Liver (tissue), 3 donors: Measurements from ENCODE around the gene EVC.

Experiments used
- EGR1 ChIP-seq, 2 donors: IDR thresholded peaks; 2 replicates each; pipeline ENCODE4 v1.6.1; 2016 to 2018; ENCODE audit warnings: antibody characterized with exemption in 2 of 2, low read depth in 2 of 2
- RAD21 ChIP-seq, 2 donors: IDR thresholded peaks; 2 replicates each; pipeline ENCODE4 v1.6.1; 2016; ENCODE audit warnings: antibody characterized with exemption in 2 of 2, mild to moderate bottlenecking in 2 of 2
- SP1 ChIP-seq: IDR thresholded peaks from 2 replicates; pipeline ENCODE4 v1.6.1; 2018; ENCODE audit warnings: antibody characterized with exemption, mild to moderate bottlenecking
- TAF1 ChIP-seq: conservative IDR thresholded peaks from 2 replicates; pipeline ENCODE4 v1.6.1; 2016; ENCODE audit warnings: antibody characterized with exemption, mild to moderate bottlenecking
- YY1 ChIP-seq: IDR thresholded peaks from 2 replicates; pipeline ENCODE4 v1.6.1; 2016; ENCODE audit warnings: antibody characterized with exemption, mild to moderate bottlenecking
- TF ChIP-seq, protein P1 (sequence below): fragments of 150-350 bp; IDR thresholded peaks from 2 replicates; pipeline ENCODE4 v1.5.1; 2017; ENCODE audit warnings: improper control_type of control experiment, low read depth, low read length; ENCODE audit not compliant: missing input control
- TF ChIP-seq, protein P2 (sequence below): IDR thresholded peaks from 2 replicates; pipeline ENCODE4 v1.6.1; 2016; ENCODE audit warnings: antibody characterized with exemption
- donor health status: healthy.
- donor health status: healthy.

DNA sequence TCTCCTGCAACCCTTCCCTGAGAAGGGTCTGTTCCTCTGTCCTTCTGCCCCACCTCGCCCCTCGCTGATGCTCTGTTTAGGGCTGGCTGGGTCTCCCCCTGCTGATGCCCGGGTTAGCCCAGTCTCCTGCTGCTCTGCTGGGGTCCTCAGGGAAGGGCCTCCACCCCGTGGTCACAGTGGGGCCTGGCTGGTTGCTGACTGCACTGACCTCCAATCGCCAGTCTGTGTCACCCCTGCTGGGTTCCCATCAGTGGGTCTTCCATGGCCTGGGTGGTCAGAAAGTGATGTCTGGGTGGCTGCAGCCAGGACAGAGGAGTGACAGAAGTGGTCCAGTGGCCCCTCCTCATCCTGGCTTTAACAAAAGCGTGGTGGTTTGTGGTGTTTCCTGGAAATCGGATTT is 44.7 kb downstream of the EVC start:
- TF ChIP-seq, protein P1, sequence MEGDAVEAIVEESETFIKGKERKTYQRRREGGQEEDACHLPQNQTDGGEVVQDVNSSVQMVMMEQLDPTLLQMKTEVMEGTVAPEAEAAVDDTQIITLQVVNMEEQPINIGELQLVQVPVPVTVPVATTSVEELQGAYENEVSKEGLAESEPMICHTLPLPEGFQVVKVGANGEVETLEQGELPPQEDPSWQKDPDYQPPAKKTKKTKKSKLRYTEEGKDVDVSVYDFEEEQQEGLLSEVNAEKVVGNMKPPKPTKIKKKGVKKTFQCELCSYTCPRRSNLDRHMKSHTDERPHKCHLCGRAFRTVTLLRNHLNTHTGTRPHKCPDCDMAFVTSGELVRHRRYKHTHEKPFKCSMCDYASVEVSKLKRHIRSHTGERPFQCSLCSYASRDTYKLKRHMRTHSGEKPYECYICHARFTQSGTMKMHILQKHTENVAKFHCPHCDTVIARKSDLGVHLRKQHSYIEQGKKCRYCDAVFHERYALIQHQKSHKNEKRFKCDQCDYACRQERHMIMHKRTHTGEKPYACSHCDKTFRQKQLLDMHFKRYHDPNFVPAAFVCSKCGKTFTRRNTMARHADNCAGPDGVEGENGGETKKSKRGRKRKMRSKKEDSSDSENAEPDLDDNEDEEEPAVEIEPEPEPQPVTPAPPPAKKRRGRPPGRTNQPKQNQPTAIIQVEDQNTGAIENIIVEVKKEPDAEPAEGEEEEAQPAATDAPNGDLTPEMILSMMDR = no peak
- TF ChIP-seq SP1 (no peak), RAD21 (IDR thresholded peaks at IDR 0.05) (no peak), YY1 (no peak), EGR1 (IDR thresholded peaks at IDR 0.05; ENCODE audit: low read depth in 2 of 2) (no peak), TAF1 (no peak)
- TF ChIP-seq, protein P2, sequence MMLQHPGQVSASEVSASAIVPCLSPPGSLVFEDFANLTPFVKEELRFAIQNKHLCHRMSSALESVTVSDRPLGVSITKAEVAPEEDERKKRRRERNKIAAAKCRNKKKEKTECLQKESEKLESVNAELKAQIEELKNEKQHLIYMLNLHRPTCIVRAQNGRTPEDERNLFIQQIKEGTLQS = no peak
